Hepatocyte (in vitro differentiated cells): ENCODE measurements around the gene MRPL42. TPM values are rescaled to one million over a fixed set of nuclear protein-coding genes. Genes with fewer than 3 reads are reported as not detected.
A peak's percentile ranks its signal among the peaks of the same experiment; 100 is the strongest.

Source experiments
- DNase-seq: peaks from one replicate; pipeline ENCODE4 v3.0.0-alpha.2; 2016; ENCODE audit warnings: low spot score
- H2AFZ ChIP-seq: fragments of 200-600 bp; sonication (generic); 2 replicates; pipeline ENCODE4 v1.6.0; 2016; ENCODE audit warnings: antibody characterized with exemption, mild to moderate bottlenecking
- H3K27ac ChIP-seq: fragments of 200-600 bp; sonication (generic); 2 replicates; pipeline ENCODE4 v1.5.1; 2016; ENCODE audit warnings: mild to moderate bottlenecking
- H3K27me3 ChIP-seq: fragments of 200-600 bp; sonication (generic); 2 replicates; pipeline ENCODE4 v1.6.1; 2016
- H3K36me3 ChIP-seq: fragments of 200-600 bp; sonication (generic); replicated peaks from 2 replicates; pipeline ENCODE4 v1.5.1; 2016; ENCODE audit warnings: low read depth; ENCODE audit not compliant: insufficient read depth
- H3K4me1 ChIP-seq: fragments of 200-600 bp; sonication (generic); 2 replicates; pipeline ENCODE4 v1.5.1; 2016; ENCODE audit warnings: mild to moderate bottlenecking, moderate library complexity; ENCODE audit not compliant: insufficient read depth
- H3K4me2 ChIP-seq: fragments of 200-600 bp; sonication (generic); 2 replicates; pipeline ENCODE4 v1.6.0; 2016
- H3K4me3 ChIP-seq: fragments of 200-600 bp; sonication (generic); 2 replicates; pipeline ENCODE4 v1.5.1; 2016; ENCODE audit warnings: mild to moderate bottlenecking
- H3K79me2 ChIP-seq: fragments of 200-600 bp; sonication (generic); 2 replicates; pipeline ENCODE4 v1.6.0; 2017; ENCODE audit warnings: mild to moderate bottlenecking
- H3K9me2 ChIP-seq: fragments of 200-600 bp; sonication (generic); replicated peaks from 2 replicates; pipeline ENCODE4 v1.6.0; 2017; ENCODE audit warnings: mild to moderate bottlenecking; ENCODE audit not compliant: insufficient read depth
- H3K9me3 ChIP-seq: fragments of 200-600 bp; sonication (generic); 2 replicates; pipeline ENCODE4 v1.5.1; 2016; ENCODE audit warnings: low read depth, mild to moderate bottlenecking
- H4K20me1 ChIP-seq: fragments of 200-600 bp; sonication (generic); 2 replicates; pipeline ENCODE4 v1.6.0; 2016; ENCODE audit warnings: mild to moderate bottlenecking; ENCODE audit not compliant: insufficient read depth, poor library complexity, severe bottlenecking
- EZH2 ChIP-seq: fragments of 200-600 bp; sonication (generic); IDR thresholded peaks from 2 replicates; pipeline ENCODE4 v1.6.1; 2016; ENCODE audit warnings: antibody characterized with exemption, mild to moderate bottlenecking, borderline replicate concordance
- EZH2phosphoT487 ChIP-seq: fragments of 200-600 bp; sonication (generic); IDR thresholded peaks from one replicate; pipeline ENCODE4 v1.6.1; 2018; ENCODE audit warnings: antibody characterized with exemption, mild to moderate bottlenecking, low read depth, moderate library complexity; ENCODE audit not compliant: unreplicated experiment, severe bottlenecking
- WGBS: methylation state at CpG from one replicate; pipeline ENCODE4 v1.1.6; 2016; ENCODE audit warnings: low lambda C conversion rate; ENCODE audit errors: missing lambda C conversion rate; 5-methylcytosine and 5-hydroxymethylcytosine counted together
- polyA plus RNA-seq: library from polyadenylated mRNA; unstranded; fragments of >200 nt; fragmentation: Nextera tagmentation; extraction: Ambion mirVana; gene quantifications from 2 replicates; pipeline ENCODE4 v1.2.1, GENCODE V29; 2016
- total RNA-seq: library from RNA; depleted of rRNA; stranded (reverse); fragments of >200 nt; gene quantifications from 2 replicates; pipeline ENCODE4 v1.2.3, GENCODE V29; 2014
- TF ChIP-seq, protein P1 (sequence below): fragments of 200-600 bp; sonication (generic); IDR thresholded peaks from 2 replicates; pipeline ENCODE4 v1.5.1; 2016; ENCODE audit warnings: antibody characterized with exemption, mild to moderate bottlenecking; ENCODE audit not compliant: poor library complexity

The MRPL42 gene
- total and polyA plus RNA-seq, 2 experiments from 2014 or later = 74.9 to 111 TPM

DNA sequence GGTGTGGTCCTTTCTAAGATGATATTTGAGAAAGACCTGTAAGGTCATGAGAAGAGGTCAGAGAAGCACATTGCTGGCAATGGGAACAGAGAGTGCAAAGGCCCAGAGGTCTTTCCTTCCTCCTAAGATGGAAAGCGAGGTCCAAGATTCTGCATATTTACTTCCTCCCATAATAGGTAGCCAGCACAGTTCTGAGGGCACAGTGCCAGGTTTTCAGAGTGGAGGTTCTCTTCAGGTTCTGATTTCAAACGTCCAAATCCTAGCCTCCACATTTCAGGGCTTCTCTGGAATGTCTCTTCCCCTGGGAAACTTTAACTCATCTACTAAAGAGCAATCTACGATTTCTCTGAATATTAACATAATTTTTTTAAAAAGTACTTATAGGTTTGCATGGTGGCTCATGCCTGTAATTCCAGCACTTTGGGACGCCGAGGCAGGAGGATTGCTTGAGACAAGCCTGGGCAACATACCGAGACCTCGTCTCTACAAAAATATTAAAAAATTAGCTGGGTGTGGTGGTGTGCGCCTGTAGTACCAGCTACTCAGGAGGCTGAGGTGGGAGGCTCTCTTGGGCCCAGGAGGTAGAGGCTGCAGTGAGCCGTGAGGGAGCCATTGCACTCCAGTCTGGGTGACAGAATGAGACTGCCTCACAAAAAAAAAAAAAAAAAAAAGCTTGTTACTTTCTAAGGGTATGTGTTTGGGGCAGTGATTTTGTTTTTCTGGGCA is 526 bp upstream of the MRPL42 start:
- H2AFZ ChIP-seq = peak overlapping the region; percentile 7
- H3K79me2 ChIP-seq = peaks cover 41% of the 10 kb centered on the region
- no peak overlapping the region for H3K27ac ChIP-seq
- H3K36me3 ChIP-seq = no peaks in the 10 kb centered on the region
- no peaks in the 10 kb centered on the region for H3K9me3 ChIP-seq
- DNase-seq = no peak
- no peak overlapping the region for H3K4me3 ChIP-seq
- H3K27me3 ChIP-seq = no peaks in the 10 kb centered on the region
- peak overlapping the region; percentile 86 for H3K4me2 ChIP-seq
- H4K20me1 ChIP-seq = no peaks in the 10 kb centered on the region
- no peak for TF ChIP-seq EZH2
- no peak for TF ChIP-seq EZH2phosphoT487
- TF ChIP-seq, protein P1, sequence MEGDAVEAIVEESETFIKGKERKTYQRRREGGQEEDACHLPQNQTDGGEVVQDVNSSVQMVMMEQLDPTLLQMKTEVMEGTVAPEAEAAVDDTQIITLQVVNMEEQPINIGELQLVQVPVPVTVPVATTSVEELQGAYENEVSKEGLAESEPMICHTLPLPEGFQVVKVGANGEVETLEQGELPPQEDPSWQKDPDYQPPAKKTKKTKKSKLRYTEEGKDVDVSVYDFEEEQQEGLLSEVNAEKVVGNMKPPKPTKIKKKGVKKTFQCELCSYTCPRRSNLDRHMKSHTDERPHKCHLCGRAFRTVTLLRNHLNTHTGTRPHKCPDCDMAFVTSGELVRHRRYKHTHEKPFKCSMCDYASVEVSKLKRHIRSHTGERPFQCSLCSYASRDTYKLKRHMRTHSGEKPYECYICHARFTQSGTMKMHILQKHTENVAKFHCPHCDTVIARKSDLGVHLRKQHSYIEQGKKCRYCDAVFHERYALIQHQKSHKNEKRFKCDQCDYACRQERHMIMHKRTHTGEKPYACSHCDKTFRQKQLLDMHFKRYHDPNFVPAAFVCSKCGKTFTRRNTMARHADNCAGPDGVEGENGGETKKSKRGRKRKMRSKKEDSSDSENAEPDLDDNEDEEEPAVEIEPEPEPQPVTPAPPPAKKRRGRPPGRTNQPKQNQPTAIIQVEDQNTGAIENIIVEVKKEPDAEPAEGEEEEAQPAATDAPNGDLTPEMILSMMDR = no peak
- peaks cover 4% of the 10 kb centered on the region for H3K4me1 ChIP-seq
- H3K9me2 ChIP-seq = no peaks in the 10 kb centered on the region
- WGBS = 97% methylated on average over 9 of the region's 9 CpGs

DNA sequence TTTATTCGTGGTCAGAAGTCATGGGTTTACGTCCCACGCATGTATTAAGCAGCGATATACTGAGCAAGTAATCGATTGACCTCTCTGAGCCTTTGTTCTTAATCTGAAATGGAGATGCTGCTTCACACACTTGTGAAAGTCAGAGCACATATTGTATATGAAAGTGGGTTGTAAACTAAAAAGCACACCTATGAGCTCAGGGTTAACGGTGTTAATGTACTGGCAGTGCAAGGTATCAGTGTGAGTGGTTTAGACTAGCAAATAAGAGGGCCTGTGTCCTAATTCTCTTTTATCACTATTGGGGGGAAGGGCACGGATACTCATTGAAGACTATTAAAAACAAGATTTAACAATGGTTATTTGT is 676 bp downstream of the MRPL42 start:
- H2AFZ ChIP-seq = peak overlapping the region; percentile 66
- H3K4me3 ChIP-seq = peak overlapping the region; percentile 71
- no peak for DNase-seq

DNA sequence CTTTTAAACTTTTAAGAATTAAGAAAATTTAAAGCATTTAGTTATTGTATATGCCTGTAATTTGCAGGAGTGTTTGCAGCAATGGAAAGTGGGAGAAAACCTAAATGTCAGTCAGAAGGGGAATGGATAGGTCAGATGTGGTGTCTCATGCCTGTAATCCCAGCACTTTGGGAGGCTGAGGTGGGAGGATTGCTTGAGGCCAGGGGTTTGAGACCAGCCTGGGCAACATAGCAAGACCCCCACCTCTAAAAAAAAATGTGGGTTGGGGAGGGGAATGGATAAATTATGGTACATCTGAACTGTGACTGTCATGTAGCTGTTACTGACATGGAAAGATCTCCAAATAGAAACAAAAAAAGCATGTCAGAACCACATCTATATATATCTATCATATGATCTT is 2.1 kb downstream of the MRPL42 start:
- peak overlapping the region; percentile 86 for H3K4me2 ChIP-seq
- H3K4me1 ChIP-seq = peaks cover 4% of the 10 kb centered on the region
- H3K27ac ChIP-seq = no peak overlapping the region
- no peak overlapping the region for H3K4me3 ChIP-seq
- H3K27me3 ChIP-seq = no peaks in the 10 kb centered on the region
- H4K20me1 ChIP-seq = peaks cover 3% of the 10 kb centered on the region
- no peaks in the 10 kb centered on the region for H3K9me2 ChIP-seq
- H3K36me3 ChIP-seq = no peaks in the 10 kb centered on the region
- no peak for TF ChIP-seq EZH2
- TF ChIP-seq, protein P1 = no peak
- no peak for TF ChIP-seq EZH2phosphoT487
- peaks cover 64% of the 10 kb centered on the region for H3K79me2 ChIP-seq
- H2AFZ ChIP-seq = no peak overlapping the region
- H3K9me3 ChIP-seq = no peaks in the 10 kb centered on the region
- DNase-seq = no peak

More for the DNA sequence above, 676 bp downstream of the MRPL42 start:
- WGBS = 2% methylated on average over 7 of the region's 7 CpGs
- Histone ChIP-seq H3K9me3 (no peaks in the 10 kb centered on the region), H3K9me2 (no peaks in the 10 kb centered on the region), H4K20me1 (peaks cover 3% of the 10 kb centered on the region), H3K27me3 (no peaks in the 10 kb centered on the region), H3K4me2 (peak overlapping the region; percentile 86), H3K36me3 (no peaks in the 10 kb centered on the region), H3K4me1 (peaks cover 4% of the 10 kb centered on the region), H3K27ac (peak overlapping the region; percentile 89), H3K79me2 (peaks cover 51% of the 10 kb centered on the region)
- no peak for TF ChIP-seq EZH2phosphoT487
- TF ChIP-seq, protein P1 = no peak
- no peak for TF ChIP-seq EZH2

DNA sequence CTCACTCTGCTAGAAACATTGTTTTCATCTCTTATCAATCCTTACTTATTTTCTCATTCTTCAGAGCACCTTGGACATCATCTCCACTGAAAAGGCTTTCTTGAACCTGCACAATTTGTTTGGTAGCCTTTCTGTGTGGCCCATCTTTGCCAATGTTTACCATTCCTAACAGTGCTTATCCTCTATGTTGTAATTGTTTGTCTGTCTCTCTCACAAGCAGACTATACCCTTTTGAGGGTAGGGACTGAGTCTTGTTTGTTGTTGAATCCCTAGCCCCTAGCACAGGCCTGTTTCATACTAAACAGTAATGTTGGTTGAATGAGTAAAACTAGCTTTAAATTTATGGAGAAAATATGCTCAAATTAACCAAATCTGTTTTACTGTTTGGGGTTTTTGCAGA is 9.2 kb downstream of the MRPL42 start:
- Histone ChIP-seq H2AFZ (no peak overlapping the region), H4K20me1 (peaks cover 3% of the 10 kb centered on the region), H3K27ac (no peak overlapping the region), H3K4me1 (no peaks in the 10 kb centered on the region), H3K9me3 (no peaks in the 10 kb centered on the region), H3K36me3 (no peaks in the 10 kb centered on the region), H3K79me2 (peaks cover 46% of the 10 kb centered on the region), H3K27me3 (no peaks in the 10 kb centered on the region), H3K9me2 (no peaks in the 10 kb centered on the region), H3K4me3 (no peak overlapping the region), H3K4me2 (no peak overlapping the region)
- TF ChIP-seq EZH2phosphoT487 (no peak), EZH2 (no peak)
- DNase-seq = no peak
